ENCODE measurements around the gene LRATD1.
A peak's percentile ranks its signal among the peaks of the same experiment; 100 is the strongest.
"Not testable (repeated sequence)": the region's sequence is repeated elsewhere in the genome, so short reads cannot be mapped to it uniquely, and the experiment has no call there.

The LRATD1 gene

GRCh38 chr2:14632133-14632936 lies at the start of gene LRATD1:
TSS of gene LRATD1 (plus strand) at chr2:14632717. CDS start at chr2:14633980, 1,263 bp downstream.
- peak; percentile 83 for DNase-seq

- DNase-seq = no peak
Observed at GRCh38 chr2:14583059-14583458, 49.5 kb upstream of the LRATD1 start.

GRCh38 chr2:14583802-14584201 lies 48.7 kb upstream of the LRATD1 start:
- DNase-seq = no peak

GRCh38 chr2:14587119-14587518 lies 45.4 kb upstream of the LRATD1 start:
- DNase-seq = no peak

GRCh38 chr2:14601156-14601770 lies 31.3 kb upstream of the LRATD1 start:
- DNase-seq = no peak

GRCh38 chr2:14602309-14602708 lies 30.2 kb upstream of the LRATD1 start:
- DNase-seq = no peak

- DNase-seq = no peak
Observed at GRCh38 chr2:14603676-14604075, 28.8 kb upstream of the LRATD1 start.

GRCh38 chr2:14608245-14608644 lies 24.3 kb upstream of the LRATD1 start:
- DNase-seq = no peak

- no peak for DNase-seq
Observed at GRCh38 chr2:14614017-14614416, 18.5 kb upstream of the LRATD1 start.

GRCh38 chr2:14615121-14615520 lies 17.4 kb upstream of the LRATD1 start:
- no peak for DNase-seq

GRCh38 chr2:14615760-14616159 lies 16.8 kb upstream of the LRATD1 start:
- DNase-seq = no peak

GRCh38 chr2:14616342-14616741 lies 16.2 kb upstream of the LRATD1 start:
- DNase-seq = no peak

- DNase-seq = no peak
Observed at GRCh38 chr2:14616950-14617349, 15.6 kb upstream of the LRATD1 start.

- DNase-seq = no peak
Observed at GRCh38 chr2:14619441-14619840, 13.1 kb upstream of the LRATD1 start.

- no peak for DNase-seq
Observed at GRCh38 chr2:14621114-14621513, 11.4 kb upstream of the LRATD1 start.

GRCh38 chr2:14621906-14622549 lies 10.5 kb upstream of the LRATD1 start:
- no peak for DNase-seq

- not testable (repeated sequence) for DNase-seq
Observed at GRCh38 chr2:14622550-14622939, 10.0 kb upstream of the LRATD1 start.

GRCh38 chr2:14623237-14623636 lies 9.3 kb upstream of the LRATD1 start:
- DNase-seq = no peak

GRCh38 chr2:14626873-14627272 lies 5.6 kb upstream of the LRATD1 start:
- no peak for DNase-seq

GRCh38 chr2:14628901-14629300 lies 3.6 kb upstream of the LRATD1 start:
- DNase-seq = no peak

- peak; percentile 15 for DNase-seq
Observed at GRCh38 chr2:14631406-14632040, 994 bp upstream of the LRATD1 start.

GRCh38 chr2:14633061-14633460 lies 544 bp downstream of the LRATD1 start:
- DNase-seq = peak; percentile 27

GRCh38 chr2:14633461-14634181 lies 1.1 kb downstream of the LRATD1 start:
- peak; percentile 17 for DNase-seq

All from 8988T (cell line).